ENCODE measurements around the gene CADM3.

- no peak for TF ChIP-seq CBX5 (IDR thresholded peaks at IDR 0.05; ENCODE audit: low read depth, low read length)
- TF ChIP-seq JUND (IDR thresholded peaks at IDR 0.05; ENCODE audit: low read length) = no peak
- no peak for TF ChIP-seq SP1 (IDR thresholded peaks at IDR 0.05; ENCODE audit: low read depth, low read length)
- TF ChIP-seq RAD21 (IDR thresholded peaks at IDR 0.05 in 1 of 2, conservative IDR thresholded peaks at IDR 0.05 in 1 of 2; ENCODE audit: low read depth in 2 of 2, low read length in 2 of 2) = no peak
- TF ChIP-seq POLR2AphosphoS5 (IDR thresholded peaks at IDR 0.05; ENCODE audit: low read depth, low read length) = no peak
- TF ChIP-seq RXRA (IDR thresholded peaks at IDR 0.05; ENCODE audit: insufficient read depth, low read depth, low read length) = no peak
- no peak for TF ChIP-seq CTCF (IDR thresholded peaks at IDR 0.05; ENCODE audit: control extremely low read depth in 1 of 3, insufficient read depth in 1 of 3, low read depth in 1 of 3, low read length in 3 of 3)
- no peak for TF ChIP-seq EP300 (IDR thresholded peaks at IDR 0.05; ENCODE audit: borderline replicate concordance in 1 of 2, low read depth in 2 of 2, low read length in 2 of 2)
- TF ChIP-seq SP2 (IDR thresholded peaks at IDR 0.05; ENCODE audit: low read length) = no peak
Measured at GRCh38 chr1:159204161-159205141, 33.0 kb downstream of the CADM3 start, which contains the start of gene ACKR1.

Measured in H1 (cell line).